HG02840 (cell line): ENCODE measurements around the gene PRPF8.
"Not testable (repeated sequence)": the region's sequence is repeated elsewhere in the genome, so short reads cannot be mapped to it uniquely, and the experiment has no call there.

ENCODE experiments used
- ATAC-seq: cut with Tn5 transposase; IDR thresholded peaks from one replicate; pipeline ENCODE4 v1.9.1; 2021; ENCODE audit warnings: mild to moderate bottlenecking, moderate library complexity, moderate number of reproducible peaks; ENCODE audit not compliant: unreplicated experiment, low FRiP score

PRPF8 gene

GRCh38 chr17:1695365-1695764, 10.7 kb upstream of the PRPF8 start:
- ATAC-seq = no peak

- ATAC-seq = no peak
These were observed 8.7 kb upstream of the PRPF8 start for GRCh38 chr17:1693339-1693738.

- ATAC-seq = no peak
These were observed 6.0 kb upstream of the PRPF8 start for GRCh38 chr17:1690544-1691221.

- not testable (repeated sequence) for ATAC-seq
These were observed 3.7 kb upstream of the PRPF8 start for GRCh38 chr17:1688405-1688804.

- no peak for ATAC-seq
These were observed 1.4 kb upstream of the PRPF8 start for GRCh38 chr17:1686086-1686485.

GRCh38 chr17:1683459-1683858, 1.2 kb downstream of the PRPF8 start:
- ATAC-seq = no peak

- ATAC-seq = no peak
These were observed 8.3 kb downstream of the PRPF8 start for GRCh38 chr17:1676401-1676800.

- no peak for ATAC-seq
These were observed 11.5 kb downstream of the PRPF8 start for GRCh38 chr17:1673041-1673785.

- ATAC-seq = not testable (repeated sequence)
These were observed 20.7 kb downstream of the PRPF8 start for GRCh38 chr17:1663934-1664333.

GRCh38 chr17:1661045-1661444, 23.6 kb downstream of the PRPF8 start:
- no peak for ATAC-seq

GRCh38 chr17:1658100-1658499, 26.6 kb downstream of the PRPF8 start:
- no peak for ATAC-seq

- no peak for ATAC-seq
These were observed 30.9 kb downstream of the PRPF8 start for GRCh38 chr17:1653735-1654134.

- ATAC-seq = not testable (repeated sequence)
These were observed 31.9 kb downstream of the PRPF8 start for GRCh38 chr17:1652794-1653193.

GRCh38 chr17:1651559-1651844, 33.2 kb downstream of the PRPF8 start:
- no peak for ATAC-seq

GRCh38 chr17:1650731-1651558, 33.7 kb downstream of the PRPF8 start:
- ATAC-seq = no peak

- peak; percentile 10 for ATAC-seq
These were observed 34.7 kb downstream of the PRPF8 start, which contains the start of gene RILP for GRCh38 chr17:1649844-1650501. RILP (minus strand) TSS chr17:1649866; CDS start chr17:1649804, 62 bp downstream.

- ATAC-seq = peak; percentile 46
These were observed 35.5 kb downstream of the PRPF8 start for GRCh38 chr17:1648963-1649843.

GRCh38 chr17:1648173-1648962, 36.3 kb downstream of the PRPF8 start:
- peak; percentile 20 for ATAC-seq

GRCh38 chr17:1647802-1648171, 36.9 kb downstream of the PRPF8 start:
- ATAC-seq = no peak
